ACHN (cell line): ENCODE results near the gene TRAF2.
A peak's percentile ranks its signal among the peaks of the same experiment; 100 is the strongest.

Experiments used
- DNase-seq: peaks from one replicate; pipeline ENCODE4 v3.0.0-alpha.2; 2015
- in situ Hi-C: cut with HindIII; loops from 2 replicates; pipeline ENCODE4 v1.10.0; 2017; ENCODE audit warnings: low sequenced_read_pairs, low pct_ligation_motif_present, low pct_unique_long_range_greater_than_20kb

The TRAF2 gene

GRCh38 chr9:136846376-136847087 lies 39.8 kb upstream of the TRAF2 start:
- no peak for DNase-seq
- in situ Hi-C loops = no loop called here

GRCh38 chr9:136847088-136847825 lies 39.1 kb upstream of the TRAF2 start:
- in situ Hi-C loops = no loop called here
- DNase-seq = peak; percentile 54

- in situ Hi-C loops = no loop called here
- peak; percentile 81 for DNase-seq
Measured at GRCh38 chr9:136847826-136848392, 38.4 kb upstream of the TRAF2 start.

GRCh38 chr9:136848393-136849037 lies 37.8 kb upstream of the TRAF2 start:
- in situ Hi-C loops = no loop called here
- DNase-seq = peak; percentile 51

- peak; percentile 98 for DNase-seq
- in situ Hi-C loops = no loop called here
Measured at GRCh38 chr9:136849038-136849959, 37.0 kb upstream of the TRAF2 start, which contains the start of gene PHPT1. Gene PHPT1, plus strand, starts transcription at chr9:136849409. Its CDS starts 22 bp downstream, at chr9:136849431.

- in situ Hi-C loops = no loop called here
- no peak for DNase-seq
Measured at GRCh38 chr9:136849960-136850865, 36.1 kb upstream of the TRAF2 start.

- DNase-seq = no peak
- in situ Hi-C loops = no loop called here
Measured at GRCh38 chr9:136850866-136851775, 35.2 kb upstream of the TRAF2 start.

GRCh38 chr9:136851941-136852663 lies 34.2 kb upstream of the TRAF2 start, which contains the start of gene MAMDC4:
Gene MAMDC4, plus strand, starts transcription at chr9:136852346. Its CDS starts 71 bp downstream, at chr9:136852417.
- in situ Hi-C loops = no loop called here
- no peak for DNase-seq

- in situ Hi-C loops = no loop called here
- no peak for DNase-seq
Measured at GRCh38 chr9:136852664-136853595, 33.4 kb upstream of the TRAF2 start.

GRCh38 chr9:136853596-136854112 lies 32.7 kb upstream of the TRAF2 start:
- no peak for DNase-seq
- in situ Hi-C loops = no loop called here

GRCh38 chr9:136854113-136854841 lies 32.0 kb upstream of the TRAF2 start:
- in situ Hi-C loops = no loop called here
- no peak for DNase-seq

- in situ Hi-C loops = no loop called here
- no peak for DNase-seq
Measured at GRCh38 chr9:136854842-136855460, 31.4 kb upstream of the TRAF2 start.

- DNase-seq = no peak
- in situ Hi-C loops = no loop called here
Measured at GRCh38 chr9:136855461-136856078, 30.7 kb upstream of the TRAF2 start.
